NOMO-1 (cell line): ENCODE data around the gene ELMO1.

ENCODE experiments used
- DNase-seq, 2 experiments: peaks; one replicate each; lab custom pipeline; 2025; ENCODE audit not compliant: unreplicated experiment in 2 of 2; lab: John Stamatoyannopoulos, UW

The ELMO1 gene

GRCh38 chr7:36875794-36876193, 572.9 kb downstream of the ELMO1 start:
- no peak for DNase-seq

- no peak for DNase-seq
Observed at GRCh38 chr7:36874041-36874440, 574.6 kb downstream of the ELMO1 start.

GRCh38 chr7:36871863-36872262, 576.8 kb downstream of the ELMO1 start:
- DNase-seq: no peak

- DNase-seq: no peak
Observed at GRCh38 chr7:36871355-36871738, 577.3 kb downstream of the ELMO1 start.

- no peak for DNase-seq
Observed at GRCh38 chr7:36870625-36871354, 577.9 kb downstream of the ELMO1 start.

- DNase-seq: no peak
Observed at GRCh38 chr7:36868727-36869411, 579.8 kb downstream of the ELMO1 start.

- no peak for DNase-seq
Observed at GRCh38 chr7:36865019-36865418, 583.6 kb downstream of the ELMO1 start.

- no peak for DNase-seq
Observed at GRCh38 chr7:36863901-36864701, 584.6 kb downstream of the ELMO1 start.

- no peak for DNase-seq
Observed at GRCh38 chr7:36862771-36863261, 585.8 kb downstream of the ELMO1 start.

- DNase-seq: no peak
Observed at GRCh38 chr7:36861656-36862055, 587.0 kb downstream of the ELMO1 start.

GRCh38 chr7:36860681-36861080, 588.0 kb downstream of the ELMO1 start:
- no peak for DNase-seq

GRCh38 chr7:36855330-36855729, 593.3 kb downstream of the ELMO1 start:
- DNase-seq: no peak

GRCh38 chr7:36854652-36855051, 594.0 kb downstream of the ELMO1 start:
- no peak for DNase-seq

- DNase-seq: no peak
Observed at GRCh38 chr7:36852931-36853330, 595.7 kb downstream of the ELMO1 start.

- no peak for DNase-seq
Observed at GRCh38 chr7:36852017-36852416, 596.6 kb downstream of the ELMO1 start.

GRCh38 chr7:36851382-36851781, 597.3 kb downstream of the ELMO1 start:
- DNase-seq: no peak

- no peak for DNase-seq
Observed at GRCh38 chr7:36847946-36848345, 600.7 kb downstream of the ELMO1 start.

- no peak for DNase-seq
Observed at GRCh38 chr7:36844374-36844773, 604.3 kb downstream of the ELMO1 start.

- no peak for DNase-seq
Observed at GRCh38 chr7:36840904-36841303, 607.8 kb downstream of the ELMO1 start.

- DNase-seq: no peak
Observed at GRCh38 chr7:36838616-36839225, 609.9 kb downstream of the ELMO1 start.

GRCh38 chr7:36831049-36831448, 617.6 kb downstream of the ELMO1 start:
- no peak for DNase-seq
